Measurements from ENCODE around the gene LITAFD.
"Not testable (repeated sequence)": the region's sequence is repeated elsewhere in the genome, so short reads cannot be mapped to it uniquely, and the experiment has no call there.

The LITAFD gene

DNA sequence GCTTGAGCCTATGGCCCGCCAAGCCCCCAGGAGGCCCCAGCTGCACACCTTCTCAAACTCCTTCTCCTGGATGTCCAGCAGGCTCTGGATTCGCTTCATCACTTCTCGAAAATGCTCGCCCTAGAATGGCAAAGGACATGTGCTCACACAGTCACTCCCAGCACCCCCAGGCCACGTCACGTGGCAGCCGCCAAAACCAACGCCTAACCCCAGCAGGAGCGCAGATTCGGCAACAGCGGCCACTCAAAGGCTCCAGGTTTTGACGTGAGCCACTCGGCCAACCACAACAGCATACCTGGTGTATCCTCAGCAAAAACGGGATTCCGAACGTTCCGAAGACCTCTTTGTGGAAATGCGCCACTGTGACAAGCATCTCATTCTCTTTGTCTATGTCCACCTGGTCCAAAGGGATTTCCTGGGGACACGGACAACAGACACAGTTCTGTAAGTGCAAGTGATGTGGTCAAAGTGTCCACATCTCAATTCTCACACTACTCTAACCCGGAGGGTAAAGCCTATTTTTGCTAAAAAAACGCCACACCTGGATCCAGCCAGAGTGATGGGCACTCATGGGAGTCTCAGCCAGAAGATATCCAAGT is 12.7 kb downstream of the LITAFD start:
- DNase-seq, result no peak

DNA sequence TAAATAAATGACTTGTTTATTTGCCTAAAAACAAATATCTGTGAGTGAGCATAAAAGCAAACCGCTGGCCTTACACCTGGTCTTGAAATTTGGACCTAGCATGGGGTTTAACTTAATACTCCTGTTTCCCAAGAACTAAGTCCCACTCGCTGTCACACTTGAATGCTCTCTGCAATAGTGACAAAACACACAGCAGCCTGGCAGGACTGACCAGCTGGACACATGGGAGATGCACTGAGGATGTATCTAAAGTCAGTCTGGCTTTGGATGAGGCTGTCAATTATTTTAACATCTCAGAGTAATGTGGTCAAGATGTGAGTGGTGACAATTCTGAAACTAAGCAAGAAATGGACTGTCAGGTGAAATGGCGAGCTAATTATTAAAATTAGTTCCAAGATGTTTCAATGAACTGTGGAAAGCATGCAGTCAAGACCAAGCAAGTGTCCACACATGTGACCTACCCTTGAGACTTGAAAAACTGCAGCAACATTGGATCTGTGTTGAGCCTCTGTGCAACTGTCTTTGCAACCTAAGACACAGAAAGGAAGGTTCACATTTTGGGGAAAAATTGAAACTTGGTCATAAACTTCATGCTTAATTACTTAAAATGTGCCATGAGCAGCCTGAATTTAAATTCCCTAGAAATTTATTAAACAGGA is 16.6 kb downstream of the LITAFD start:
- DNase-seq, result no peak

DNA sequence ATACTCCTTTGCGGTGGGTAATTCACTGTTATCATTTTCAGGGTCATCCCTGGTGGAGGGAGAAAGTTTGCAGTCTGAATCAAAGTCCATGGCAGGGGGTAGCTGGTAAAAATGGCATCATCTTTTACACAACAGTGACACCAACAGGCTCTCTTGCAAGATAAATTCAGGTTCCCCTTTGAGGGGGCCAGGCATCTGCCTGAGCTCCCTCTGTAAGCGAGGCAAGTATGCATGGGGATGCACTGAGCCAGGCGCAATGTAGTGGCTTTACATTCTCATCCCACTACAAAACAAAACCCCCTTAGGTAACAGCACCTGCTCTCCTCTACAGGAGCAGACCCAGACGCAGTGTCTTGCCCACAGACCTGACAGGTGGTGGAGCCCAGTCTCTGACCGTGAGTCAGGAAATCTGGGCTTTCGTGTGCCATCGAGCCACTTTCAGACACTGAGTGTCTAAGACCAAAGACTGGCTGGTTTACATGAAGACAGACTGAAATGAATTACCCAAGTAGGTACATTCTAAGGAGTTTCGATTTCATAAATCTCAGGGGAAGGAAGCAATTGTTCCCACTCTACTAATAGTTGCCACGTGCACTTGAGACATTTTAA is 17.7 kb downstream of the LITAFD start:
- DNase-seq, result no peak

DNA sequence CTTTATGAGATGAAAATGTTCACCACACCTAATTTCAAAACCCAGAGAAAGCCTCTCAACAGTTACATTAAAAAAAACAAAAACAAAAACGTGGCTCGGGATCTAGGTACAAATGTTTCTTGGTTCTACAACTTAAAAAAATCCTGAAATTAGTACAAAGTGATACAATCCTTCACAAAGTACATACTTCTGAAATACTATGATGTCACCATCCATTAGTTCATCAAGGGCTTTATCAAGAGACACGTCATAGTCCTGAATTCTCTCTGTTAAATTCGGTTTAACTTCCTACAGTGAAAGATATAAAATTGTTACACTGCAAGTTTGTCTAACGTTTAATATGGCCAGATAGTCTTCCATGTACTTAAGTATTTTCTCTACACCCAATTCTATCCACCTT is 18.2 kb downstream of the LITAFD start:
- DNase-seq, result no peak

- DNase-seq, result no peak
These were observed 19.2 kb downstream of the LITAFD start for GRCh38 chr16:8901320-8901861.

GRCh38 chr16:8903004-8903403 is 20.9 kb downstream of the LITAFD start:
- no peak for DNase-seq

GRCh38 chr16:8904018-8904430 is 21.9 kb downstream of the LITAFD start:
- no peak for DNase-seq

- DNase-seq, result no peak
These were observed 23.1 kb downstream of the LITAFD start for GRCh38 chr16:8905168-8905762.

DNA sequence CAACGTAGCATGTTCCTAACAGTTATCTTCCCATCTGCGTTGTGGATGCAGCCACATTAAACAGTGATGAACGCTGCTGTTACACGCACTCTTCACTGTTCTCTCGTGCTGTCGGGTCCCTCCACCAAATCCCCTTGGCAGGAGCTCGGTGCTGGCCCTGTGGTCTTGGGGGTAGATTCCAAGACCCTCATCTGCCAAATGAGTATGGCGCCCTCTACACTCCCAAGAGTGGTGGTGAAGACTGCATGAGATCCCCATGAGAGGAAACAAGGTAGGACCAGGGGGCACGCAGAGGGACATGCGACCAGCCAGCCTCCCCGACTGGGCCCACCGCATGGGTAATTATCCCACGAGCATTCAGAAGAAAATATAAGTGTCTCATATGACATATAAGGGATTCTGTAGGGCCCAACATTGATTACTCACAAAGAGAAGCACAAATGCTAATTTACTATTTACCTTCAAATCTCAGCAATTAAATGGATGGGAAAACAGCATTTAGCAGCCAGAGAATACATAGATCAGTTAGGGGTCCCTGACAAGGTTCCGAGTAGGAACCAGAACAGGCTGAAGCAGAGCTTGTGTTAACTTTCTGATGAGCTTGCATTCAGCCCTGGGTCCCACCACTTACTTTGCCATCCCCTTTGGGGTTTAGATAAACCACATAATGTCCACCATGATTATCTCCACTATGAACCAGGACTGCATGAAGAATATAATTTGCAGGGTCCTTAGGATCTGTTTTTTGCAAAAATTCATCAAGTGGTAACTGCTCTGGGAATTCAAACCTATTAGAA is 23.8 kb downstream of the LITAFD start:
- no peak for DNase-seq

- DNase-seq, result no peak
These were observed 24.9 kb downstream of the LITAFD start for GRCh38 chr16:8907096-8907495.

GRCh38 chr16:8908810-8909468 is 26.8 kb downstream of the LITAFD start:
- no peak for DNase-seq

DNA sequence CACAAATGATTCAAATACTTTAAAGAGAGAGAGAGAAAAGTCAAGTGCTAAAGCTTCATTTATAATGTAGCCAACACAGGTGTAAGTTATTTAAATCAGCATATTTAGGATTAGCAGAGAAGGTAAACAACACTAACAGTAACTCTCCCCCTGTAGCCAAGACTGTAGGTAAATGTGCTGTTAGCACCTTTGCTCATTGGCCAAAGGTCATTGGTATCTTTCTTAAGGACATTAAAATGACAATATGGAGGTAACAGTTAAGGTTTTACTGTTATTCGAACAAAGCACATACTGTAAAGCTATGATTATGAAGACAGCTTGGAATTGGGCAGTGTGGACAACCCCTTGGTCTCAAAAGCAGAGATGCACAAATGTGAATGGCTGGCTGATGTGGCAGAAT is 28.7 kb downstream of the LITAFD start:
- no peak for DNase-seq

DNA sequence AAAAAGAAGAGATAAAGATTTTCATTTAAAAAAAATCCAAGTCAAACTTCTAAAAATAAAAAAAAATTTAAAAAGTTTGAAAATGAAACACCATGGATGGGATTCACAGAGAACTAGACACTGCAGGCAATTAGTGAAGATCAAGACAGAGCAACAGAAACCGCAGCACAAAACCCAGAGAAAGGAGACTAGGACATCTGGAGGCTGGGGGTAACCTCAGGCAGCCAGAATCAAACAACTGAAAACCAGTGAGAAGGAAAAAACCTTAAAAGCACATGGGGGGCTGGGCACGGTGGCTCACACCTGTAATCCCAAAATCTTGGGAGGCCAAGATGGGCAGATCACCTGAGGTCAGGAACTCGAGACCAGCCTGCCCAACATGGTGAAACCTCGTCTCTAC is 30.6 kb downstream of the LITAFD start:
- DNase-seq, result no peak

DNA sequence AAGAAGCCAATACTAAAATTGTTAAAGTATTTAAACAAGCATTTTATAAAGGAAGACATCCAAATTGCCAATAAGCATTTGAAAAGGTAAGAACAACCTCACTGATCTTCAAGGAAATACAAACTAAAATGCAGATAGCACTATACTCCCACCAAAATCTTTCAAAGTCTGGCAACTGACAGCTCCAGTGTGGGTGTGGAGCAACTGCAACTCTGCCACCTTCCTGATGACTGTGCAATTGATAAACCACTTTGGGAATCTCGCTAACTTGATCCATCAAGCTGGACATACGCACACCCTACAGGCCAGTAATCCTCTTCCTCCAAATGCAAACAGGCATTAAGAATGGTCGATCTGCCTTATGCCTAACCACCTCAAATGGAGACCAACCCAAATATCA is 31.9 kb downstream of the LITAFD start:
- no peak for DNase-seq

DNA sequence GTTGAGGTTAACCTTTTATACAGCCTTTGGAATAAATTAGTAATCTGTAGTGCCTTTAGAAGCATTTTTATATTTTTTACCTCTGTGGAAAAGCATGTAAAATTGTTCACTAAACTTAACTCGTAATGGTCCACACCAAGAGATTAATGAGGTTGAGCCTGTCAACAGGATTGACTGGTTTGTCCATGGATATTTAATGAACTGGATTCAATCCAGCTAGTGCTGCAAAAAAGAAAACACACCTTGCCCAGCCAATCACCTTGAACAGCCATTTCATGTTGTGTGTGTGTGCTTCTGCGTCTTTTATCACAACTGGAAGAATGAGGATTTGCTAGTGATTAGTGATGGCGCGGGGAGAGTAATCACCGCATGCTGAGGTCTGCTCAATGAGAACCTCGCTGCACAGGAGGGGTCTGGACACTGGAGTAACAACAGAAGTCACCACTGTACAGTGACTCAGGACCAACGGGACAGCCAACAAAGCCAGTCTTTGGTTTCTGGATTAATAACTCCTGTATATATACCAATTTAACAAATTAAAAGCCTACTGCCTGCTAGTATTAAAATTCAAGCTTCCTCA is 33.7 kb downstream of the LITAFD start:
- no peak for DNase-seq

DNA sequence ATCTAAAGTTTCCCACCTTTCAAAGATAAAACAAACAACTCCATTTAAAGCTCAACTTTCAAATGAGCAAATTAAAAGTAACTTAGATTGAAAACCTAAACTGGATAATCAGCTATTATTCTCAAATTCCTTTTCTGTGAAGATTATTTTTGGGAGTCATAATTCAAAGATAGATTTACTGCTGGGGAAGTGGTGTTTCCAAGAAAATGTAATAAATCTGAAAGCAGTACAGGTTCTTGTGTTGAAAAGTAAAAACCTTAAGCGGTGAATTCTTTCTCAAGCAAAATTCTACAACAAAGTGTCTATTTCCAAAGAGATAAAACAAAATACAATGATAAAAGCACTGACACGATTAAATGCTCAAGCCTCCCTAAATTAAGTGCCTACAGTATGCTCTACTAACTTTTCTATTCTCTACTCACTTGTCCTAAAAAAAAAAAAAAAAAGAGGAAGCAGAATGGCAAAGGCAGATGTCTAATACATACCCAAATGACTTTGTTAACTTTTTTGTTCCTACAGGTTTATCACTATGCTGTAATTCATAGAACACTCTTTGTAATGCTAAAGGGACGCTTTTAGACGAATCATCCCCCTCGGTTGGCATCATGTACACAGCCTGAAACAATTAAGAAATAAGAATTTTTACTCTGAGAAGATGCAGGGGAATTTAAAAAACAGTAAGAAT is 34.5 kb downstream of the LITAFD start:
- no peak for DNase-seq

DNA sequence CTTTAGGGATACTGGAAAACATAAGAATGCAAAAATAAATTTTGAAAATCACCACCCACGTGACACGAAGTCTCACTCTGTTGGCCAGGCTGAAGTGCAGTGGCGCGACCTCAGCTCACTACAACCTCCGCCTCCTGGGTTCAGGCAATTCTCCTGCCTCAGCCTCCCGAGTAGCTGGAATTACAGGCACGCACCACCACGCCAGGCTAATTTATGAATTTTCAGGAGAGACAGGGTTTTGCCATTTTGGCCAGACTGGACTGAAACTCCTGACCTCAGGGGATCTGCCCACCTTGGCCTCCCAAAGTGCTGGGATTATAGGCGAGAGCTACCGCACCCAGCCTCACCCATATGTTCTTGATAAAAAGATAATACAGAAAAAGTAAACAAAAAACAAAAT is 35.2 kb downstream of the LITAFD start:
- not testable (repeated sequence) for DNase-seq

DNA sequence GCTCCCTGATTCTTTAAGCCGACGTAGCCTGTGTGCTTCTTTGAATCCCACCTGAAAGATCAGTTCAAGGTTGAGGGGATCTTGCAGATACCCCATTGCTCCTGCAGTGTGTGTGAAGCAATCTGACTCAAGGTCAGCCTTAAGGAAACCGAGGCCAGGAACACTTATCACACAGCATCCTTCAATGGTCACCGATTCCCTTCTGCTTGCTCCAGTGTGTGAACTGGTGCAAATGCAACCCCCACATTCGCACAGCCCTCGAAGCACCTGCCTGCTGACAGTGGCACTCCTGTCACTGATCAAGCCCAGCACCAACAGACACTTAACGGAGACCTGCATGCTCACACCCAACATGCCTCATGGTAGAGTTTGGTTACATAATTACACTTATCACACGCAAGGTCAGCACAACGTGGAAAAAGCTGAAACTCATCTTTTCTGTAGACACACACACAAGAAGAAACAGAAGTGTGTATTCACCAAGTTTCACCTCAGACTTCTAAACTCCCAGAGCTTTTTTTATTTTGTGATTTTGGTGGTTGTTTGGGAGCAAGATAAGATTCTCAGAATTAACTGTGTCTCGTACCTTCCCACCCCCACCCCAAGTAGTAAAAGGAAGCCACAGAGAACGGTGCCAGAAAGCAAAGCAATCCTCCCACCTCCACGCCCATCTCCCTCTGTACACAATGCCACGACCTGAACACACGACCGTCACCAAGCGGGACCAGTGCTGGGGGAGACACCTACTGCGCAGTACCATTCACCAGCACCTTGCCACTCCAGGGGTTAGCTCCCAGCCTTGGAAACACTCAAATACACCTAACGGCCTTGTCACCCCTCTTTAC is 37.2 kb downstream of the LITAFD start:
- DNase-seq, result no peak

DNA sequence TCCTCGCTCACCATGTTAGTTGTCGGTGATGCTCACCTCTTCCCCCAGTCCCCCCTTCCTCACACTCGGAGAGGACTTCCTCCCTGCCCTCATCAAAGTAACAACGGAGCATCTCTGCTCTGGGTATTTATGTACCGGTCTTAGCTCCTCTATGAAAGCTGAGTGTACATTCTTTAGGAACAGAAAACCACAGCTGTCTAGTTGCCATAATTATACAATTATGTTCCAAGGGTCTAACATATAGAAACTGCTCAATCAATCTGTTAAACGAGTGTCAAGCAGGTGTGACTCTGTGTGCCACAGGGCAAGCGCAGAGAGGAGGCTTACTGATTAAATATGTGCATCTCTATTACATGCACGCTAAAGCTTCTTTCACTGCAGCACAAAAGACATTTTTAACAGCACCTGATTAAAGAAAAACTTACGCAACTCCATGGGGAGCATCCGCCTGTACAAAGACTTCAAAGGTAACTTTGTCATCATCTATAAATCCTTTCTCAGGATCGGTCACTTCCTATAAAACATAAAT is 37.8 kb downstream of the LITAFD start:
- DNase-seq, result no peak

GRCh38 chr16:8920645-8921346 is 38.6 kb downstream of the LITAFD start:
- no peak for DNase-seq
